GM18502 (cell line): ENCODE measurements around the gene NSG2.
"Not testable (repeated sequence)": the region's sequence is repeated elsewhere in the genome, so short reads cannot be mapped to it uniquely, and the experiment has no call there.

ENCODE experiments used
- ATAC-seq: cut with Tn5 transposase; IDR thresholded peaks from one replicate; pipeline ENCODE4 v1.9.1; 2021; ENCODE audit warnings: mild to moderate bottlenecking; ENCODE audit not compliant: unreplicated experiment, poor library complexity

NSG2 gene

GRCh38 chr5:174097486-174098185 is 52.1 kb downstream of the NSG2 start:
- no peak for ATAC-seq

- ATAC-seq: no peak
Measured at GRCh38 chr5:174098694-174099093, 53.2 kb downstream of the NSG2 start.

GRCh38 chr5:174100490-174100889 is 55.0 kb downstream of the NSG2 start:
- ATAC-seq: no peak

GRCh38 chr5:174101195-174101730 is 55.8 kb downstream of the NSG2 start:
- no peak for ATAC-seq

GRCh38 chr5:174102574-174102973 is 57.1 kb downstream of the NSG2 start:
- not testable (repeated sequence) for ATAC-seq

GRCh38 chr5:174106997-174107655 is 61.6 kb downstream of the NSG2 start:
- ATAC-seq: no peak

GRCh38 chr5:174108745-174109144 is 63.2 kb downstream of the NSG2 start:
- ATAC-seq: no peak

- no peak for ATAC-seq
Measured at GRCh38 chr5:174109698-174110260, 64.3 kb downstream of the NSG2 start.

GRCh38 chr5:174110310-174110709 is 64.8 kb downstream of the NSG2 start:
- ATAC-seq: no peak

- ATAC-seq: no peak
Measured at GRCh38 chr5:174111287-174111973, 65.9 kb downstream of the NSG2 start.

- ATAC-seq: no peak
Measured at GRCh38 chr5:174115226-174115625, 69.7 kb downstream of the NSG2 start.

GRCh38 chr5:174118823-174119467 is 73.4 kb downstream of the NSG2 start:
- ATAC-seq: no peak

- no peak for ATAC-seq
Measured at GRCh38 chr5:174119468-174119881, 74.0 kb downstream of the NSG2 start.

GRCh38 chr5:174120401-174121005 is 75.0 kb downstream of the NSG2 start:
- ATAC-seq: no peak

GRCh38 chr5:174134545-174134944 is 89.0 kb downstream of the NSG2 start:
- no peak for ATAC-seq

- ATAC-seq: no peak
Measured at GRCh38 chr5:174139623-174140022, 94.1 kb downstream of the NSG2 start.

GRCh38 chr5:174140452-174141020 is 95.0 kb downstream of the NSG2 start:
- no peak for ATAC-seq

GRCh38 chr5:174141398-174141797 is 95.9 kb downstream of the NSG2 start:
- no peak for ATAC-seq

GRCh38 chr5:174145091-174145490 is 99.6 kb downstream of the NSG2 start:
- ATAC-seq: no peak

- ATAC-seq: no peak
Measured at GRCh38 chr5:174145821-174146220, 100.3 kb downstream of the NSG2 start.
